ENCODE data around the gene PRDM16.
A peak's percentile ranks its signal among the peaks of the same experiment; 100 is the strongest.
"Not testable (repeated sequence)": the region's sequence is repeated elsewhere in the genome, so short reads cannot be mapped to it uniquely, and the experiment has no call there.

The PRDM16 gene

DNA sequence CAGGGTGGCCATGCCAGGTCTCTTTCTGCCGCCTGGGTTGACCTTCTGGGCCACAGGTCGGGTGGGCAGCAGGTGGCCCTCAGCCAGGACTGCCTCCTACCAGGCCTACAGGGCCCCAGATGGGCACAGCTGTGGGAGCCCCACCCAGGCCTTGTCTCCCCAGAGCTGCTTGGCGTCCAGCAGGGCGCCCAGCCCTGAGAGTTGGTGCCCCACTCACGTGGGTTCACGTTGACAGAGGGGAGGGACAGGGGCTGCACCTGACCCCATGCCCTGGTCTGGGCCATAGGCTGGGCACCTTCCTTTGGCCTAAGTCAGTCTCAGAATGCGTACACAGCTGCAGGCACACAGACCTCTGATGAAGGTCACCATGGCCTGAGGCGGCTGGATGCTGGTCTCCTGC lies 16.7 kb downstream of the PRDM16 start:
- H2BK120ac ChIP-seq (ENCODE audit: low read depth, low read length) = no peak overlapping the region
- no peak overlapping the region for H2AFZ ChIP-seq (ENCODE audit: low read length)
- no peak overlapping the region for H3K9ac ChIP-seq (ENCODE audit: low read depth, low read length, poor library complexity)
- H3K27me3 ChIP-seq (ENCODE audit: control insufficient read depth in 3 of 3, insufficient read depth in 3 of 3, low read depth in 1 of 3, low read length in 3 of 3) = peaks cover 0 to 69% (median 0%) of the 10 kb centered on the region in 3 experiments
- no peak for DNase-seq (ENCODE audit: low spot score)
- H3K9me3 ChIP-seq (replicated peaks in 1 of 2; ENCODE audit: control insufficient read depth in 2 of 2, insufficient read depth in 1 of 2, low read depth in 1 of 2, low read length in 2 of 2) = peaks cover 0 to 1% of the 10 kb centered on the region in 2 donors
- no peak overlapping the region for H3K14ac ChIP-seq (ENCODE audit: low read length)
- H3K4ac ChIP-seq (ENCODE audit: low read length) = no peak overlapping the region
- H3K79me1 ChIP-seq (ENCODE audit: low read depth, low read length) = peaks cover 8% of the 10 kb centered on the region
- H2BK5ac ChIP-seq (ENCODE audit: low read length) = no peak overlapping the region
- peak overlapping the region; percentile 11 for H3K23ac ChIP-seq (ENCODE audit: low read depth, low read length, poor library complexity)
- no peaks in the 10 kb centered on the region for H3K36me3 ChIP-seq (replicated peaks in 1 of 2; ENCODE audit: control insufficient read depth in 2 of 2, insufficient read depth in 2 of 2, low read length in 2 of 2)
- no peak overlapping the region for H3K27ac ChIP-seq (replicated peaks; ENCODE audit: low read length)
- no peak overlapping the region for H3K4me3 ChIP-seq (ENCODE audit: low read length in 2 of 2)
- peak overlapping the region; percentile 84 for H2BK15ac ChIP-seq (ENCODE audit: low read length)
- H4K91ac ChIP-seq (ENCODE audit: low read depth, low read length, poor library complexity) = no peak overlapping the region
- no peak overlapping the region for H3K4me2 ChIP-seq (ENCODE audit: insufficient read depth, low read length, poor library complexity, severe bottlenecking)
- peaks cover 0 to 23% of the 10 kb centered on the region in 2 donors for H3K4me1 ChIP-seq (ENCODE audit: control insufficient read depth in 2 of 2, insufficient read depth in 1 of 2, low read depth in 1 of 2, low read length in 2 of 2)
- H4K8ac ChIP-seq (ENCODE audit: low read depth, low read length) = no peak overlapping the region
- H2BK12ac ChIP-seq (ENCODE audit: low read length) = peak overlapping the region; percentile 50
- H2AK5ac ChIP-seq (ENCODE audit: low read depth, low read length) = peak overlapping the region; percentile 95
- WGBS, 2 donors (ENCODE audit: extremely low coverage in 2 of 2, insufficient read length in 2 of 2, insufficient replicate concordance in 1 of 2) = no CpG with 5 or more reads among the region's 8 CpGs
- peak overlapping the region; percentile 94 for H3K18ac ChIP-seq (ENCODE audit: low read length)

- Histone ChIP-seq H3K4ac (ENCODE audit: low read length) (no peak overlapping the region), H2BK120ac (ENCODE audit: low read depth, low read length) (no peak overlapping the region), H4K8ac (ENCODE audit: low read depth, low read length) (no peak overlapping the region), H3K14ac (ENCODE audit: low read length) (no peak overlapping the region), H3K18ac (ENCODE audit: low read length) (peak overlapping the region; percentile 93), H3K27me3 (ENCODE audit: control insufficient read depth in 3 of 3, insufficient read depth in 3 of 3, low read depth in 1 of 3, low read length in 3 of 3) (peaks cover 0 to 69% (median 0%) of the 10 kb centered on the region in 3 experiments), H4K91ac (ENCODE audit: low read depth, low read length, poor library complexity) (no peak overlapping the region), H3K4me1 (ENCODE audit: control insufficient read depth in 2 of 2, insufficient read depth in 1 of 2, low read depth in 1 of 2, low read length in 2 of 2) (peaks cover 0 to 23% of the 10 kb centered on the region in 2 donors), H2AK5ac (ENCODE audit: low read depth, low read length) (peak overlapping the region; percentile 95), H2AFZ (ENCODE audit: low read length) (no peak overlapping the region), H3K79me1 (ENCODE audit: low read depth, low read length) (peaks cover 8% of the 10 kb centered on the region), H3K36me3 (replicated peaks in 1 of 2; ENCODE audit: control insufficient read depth in 2 of 2, insufficient read depth in 2 of 2, low read length in 2 of 2) (no peaks in the 10 kb centered on the region), H2BK12ac (ENCODE audit: low read length) (peak overlapping the region; percentile 50), H3K23ac (ENCODE audit: low read depth, low read length, poor library complexity) (peak overlapping the region; percentile 37), H3K4me3 (ENCODE audit: low read length in 2 of 2) (no peak overlapping the region), H3K4me2 (ENCODE audit: insufficient read depth, low read length, poor library complexity, severe bottlenecking) (no peak overlapping the region), H3K27ac (replicated peaks; ENCODE audit: low read length) (peak overlapping the region; percentile 2), H3K9ac (ENCODE audit: low read depth, low read length, poor library complexity) (peak overlapping the region; percentile 57), H2BK5ac (ENCODE audit: low read length) (no peak overlapping the region), H2BK15ac (ENCODE audit: low read length) (peak overlapping the region; percentile 84), H3K9me3 (replicated peaks in 1 of 2; ENCODE audit: control insufficient read depth in 2 of 2, insufficient read depth in 1 of 2, low read depth in 1 of 2, low read length in 2 of 2) (peaks cover 0 to 1% of the 10 kb centered on the region in 2 donors)
- WGBS, 2 donors (ENCODE audit: extremely low coverage in 2 of 2, insufficient read length in 2 of 2, insufficient replicate concordance in 1 of 2) = no CpG with 5 or more reads among the region's 26 CpGs
- no peak for DNase-seq (ENCODE audit: low spot score)
These were observed 17.4 kb downstream of the PRDM16 start for GRCh38 chr1:3086272-3086974.

GRCh38 chr1:3087049-3087448 lies 18.0 kb downstream of the PRDM16 start:
- H3K9me3 ChIP-seq (replicated peaks in 1 of 2; ENCODE audit: control insufficient read depth in 2 of 2, insufficient read depth in 1 of 2, low read depth in 1 of 2, low read length in 2 of 2) = peaks cover 0 to 1% of the 10 kb centered on the region in 2 donors
- no peak overlapping the region for H3K4me2 ChIP-seq (ENCODE audit: insufficient read depth, low read length, poor library complexity, severe bottlenecking)
- peaks cover 8% of the 10 kb centered on the region for H3K79me1 ChIP-seq (ENCODE audit: low read depth, low read length)
- no peak overlapping the region for H3K23ac ChIP-seq (ENCODE audit: low read depth, low read length, poor library complexity)
- H4K8ac ChIP-seq (ENCODE audit: low read depth, low read length) = no peak overlapping the region
- H2BK120ac ChIP-seq (ENCODE audit: low read depth, low read length) = no peak overlapping the region
- H2BK15ac ChIP-seq (ENCODE audit: low read length) = no peak overlapping the region
- H3K14ac ChIP-seq (ENCODE audit: low read length) = peak overlapping the region; percentile 6
- no peak overlapping the region for H2BK12ac ChIP-seq (ENCODE audit: low read length)
- no CpG with 5 or more reads among the region's 17 CpGs for WGBS, 2 donors (ENCODE audit: extremely low coverage in 2 of 2, insufficient read length in 2 of 2, insufficient replicate concordance in 1 of 2)
- no peak overlapping the region for H2BK5ac ChIP-seq (ENCODE audit: low read length)
- H3K4ac ChIP-seq (ENCODE audit: low read length) = no peak overlapping the region
- no peak overlapping the region for H2AFZ ChIP-seq (ENCODE audit: low read length)
- H3K4me1 ChIP-seq (ENCODE audit: control insufficient read depth in 2 of 2, insufficient read depth in 1 of 2, low read depth in 1 of 2, low read length in 2 of 2) = peaks cover 0 to 23% of the 10 kb centered on the region in 2 donors
- no peak overlapping the region for H3K27ac ChIP-seq (replicated peaks; ENCODE audit: low read length)
- peak overlapping the region; percentile 53 for H3K9ac ChIP-seq (ENCODE audit: low read depth, low read length, poor library complexity)
- peak overlapping the region; percentile 40 for H2AK5ac ChIP-seq (ENCODE audit: low read depth, low read length)
- no peak for DNase-seq (ENCODE audit: low spot score)
- no peaks in the 10 kb centered on the region for H3K36me3 ChIP-seq (replicated peaks in 1 of 2; ENCODE audit: control insufficient read depth in 2 of 2, insufficient read depth in 2 of 2, low read length in 2 of 2)
- peaks cover 0 to 64% (median 0%) of the 10 kb centered on the region in 3 experiments for H3K27me3 ChIP-seq (ENCODE audit: control insufficient read depth in 3 of 3, insufficient read depth in 3 of 3, low read depth in 1 of 3, low read length in 3 of 3)
- H3K18ac ChIP-seq (ENCODE audit: low read length) = peak overlapping the region; percentile 63
- H3K4me3 ChIP-seq (ENCODE audit: low read length in 2 of 2) = no peak overlapping the region
- H4K91ac ChIP-seq (ENCODE audit: low read depth, low read length, poor library complexity) = no peak overlapping the region

- H2BK12ac ChIP-seq (ENCODE audit: low read length); H4K8ac ChIP-seq (ENCODE audit: low read depth, low read length); H3K4ac ChIP-seq (ENCODE audit: low read length); H3K27ac ChIP-seq (replicated peaks; ENCODE audit: low read length); H2BK5ac ChIP-seq (ENCODE audit: low read length); H3K14ac ChIP-seq (ENCODE audit: low read length); H3K23ac ChIP-seq (ENCODE audit: low read depth, low read length, poor library complexity); H3K4me3 ChIP-seq (ENCODE audit: low read length in 2 of 2); H2AK5ac ChIP-seq (ENCODE audit: low read depth, low read length); H4K91ac ChIP-seq (ENCODE audit: low read depth, low read length, poor library complexity); H3K9ac ChIP-seq (ENCODE audit: low read depth, low read length, poor library complexity); H2BK120ac ChIP-seq (ENCODE audit: low read depth, low read length); H2BK15ac ChIP-seq (ENCODE audit: low read length); H3K36me3 ChIP-seq (replicated peaks in 1 of 2; ENCODE audit: control insufficient read depth in 2 of 2, insufficient read depth in 2 of 2, low read length in 2 of 2); H3K4me2 ChIP-seq (ENCODE audit: insufficient read depth, low read length, poor library complexity, severe bottlenecking); H3K79me1 ChIP-seq (ENCODE audit: low read depth, low read length); H3K9me3 ChIP-seq (replicated peaks in 1 of 2; ENCODE audit: control insufficient read depth in 2 of 2, insufficient read depth in 1 of 2, low read depth in 1 of 2, low read length in 2 of 2); H2AFZ ChIP-seq (ENCODE audit: low read length); DNase-seq (ENCODE audit: low spot score): not testable (repeated sequence)
- Histone ChIP-seq H3K18ac (ENCODE audit: low read length) (peak overlapping the region; percentile 62), H3K4me1 (ENCODE audit: control insufficient read depth in 2 of 2, insufficient read depth in 1 of 2, low read depth in 1 of 2, low read length in 2 of 2) (peaks cover 0 to 23% of the 10 kb centered on the region in 2 donors), H3K27me3 (ENCODE audit: control insufficient read depth in 3 of 3, insufficient read depth in 3 of 3, low read depth in 1 of 3, low read length in 3 of 3) (peaks cover 0 to 62% (median 0%) of the 10 kb centered on the region in 3 experiments)
- no CpG with 5 or more reads among the region's 20 CpGs for WGBS, 2 donors (ENCODE audit: extremely low coverage in 2 of 2, insufficient read length in 2 of 2, insufficient replicate concordance in 1 of 2)
These were observed 19.1 kb downstream of the PRDM16 start for GRCh38 chr1:3087946-3088668.

All from neuronal stem cell (in vitro differentiated cells).